IMR-90 (cell line): ENCODE results near the gene CYP4F2. TPM values are rescaled to one million over a fixed set of nuclear protein-coding genes. Genes with fewer than 3 reads are reported as not detected.

Experiments
- ATAC-seq: fragments of 200-7000 bp; cut with Tn5 transposase; 2 replicates; pipeline ENCODE4 v1.9.1; 2020; ENCODE audit warnings: low read depth, mild to moderate bottlenecking, moderate library complexity
- BruUV-seq: library from RNA; stranded (reverse); fragments of 400-500 nt; replicated peaks from 2 replicates; lab custom pipeline; 2021; lab: Mats Ljungman, UMichigan
- CTCF ChIA-PET: fragments of 300-600 bp; formaldehyde crosslinking; extraction: SDS; loops from one replicate; lab custom pipeline; 2021; ENCODE audit warnings: antibody characterized with exemption; lab: Yijun Ruan, JAX
- POLR2A ChIA-PET: fragments of 300-600 bp; sonication (Branson Sonifier 250); formaldehyde crosslinking; loops from one replicate; lab custom pipeline; 2022; ENCODE audit warnings: antibody characterized with exemption; ENCODE audit not compliant: unreplicated experiment; lab: Charles Lee
- DNase-seq: peaks from one replicate; pipeline ENCODE4 v3.0.0; 2013
- H2AFZ ChIP-seq: replicated peaks from 2 replicates; pipeline ENCODE3; 2013; ENCODE audit warnings: low read length, mild to moderate bottlenecking; ENCODE audit not compliant: poor library complexity
- H2AK5ac ChIP-seq: 2 replicates; pipeline ENCODE4 v1.6.1; 2013; ENCODE audit warnings: low read depth, low read length, inconsistent platforms
- H2AK9ac ChIP-seq: replicated peaks from 2 replicates; pipeline ENCODE3; 2013; ENCODE audit warnings: mild to moderate bottlenecking, low read depth, low read length, moderate library complexity; ENCODE audit not compliant: poor library complexity
- H2BK120ac ChIP-seq: 2 replicates; pipeline ENCODE4 v1.6.1; 2013; ENCODE audit warnings: low read depth, low read length, inconsistent platforms
- H2BK15ac ChIP-seq: 3 replicates; pipeline ENCODE4 v1.6.1; 2013; ENCODE audit warnings: low read depth, low read length, inconsistent platforms
- H2BK20ac ChIP-seq: 2 replicates; pipeline ENCODE4 v1.6.1; 2013; ENCODE audit warnings: low read depth, mild to moderate bottlenecking, inconsistent platforms, low read length, moderate library complexity
- H2BK5ac ChIP-seq: 2 replicates; pipeline ENCODE4 v1.6.1; 2013; ENCODE audit warnings: mild to moderate bottlenecking, low read depth, low read length, inconsistent platforms; ENCODE audit not compliant: poor library complexity, severe bottlenecking
- H3K14ac ChIP-seq: replicated peaks from 2 replicates; pipeline ENCODE4 v1.6.1; 2013; ENCODE audit warnings: low read depth, low read length, inconsistent platforms
- H3K18ac ChIP-seq: 2 replicates; pipeline ENCODE4 v1.6.1; 2013; ENCODE audit warnings: low read depth, low read length, control low read depth
- H3K23ac ChIP-seq: 2 replicates; pipeline ENCODE4 v1.6.1; 2013; ENCODE audit warnings: low read depth, low read length, inconsistent platforms
- H3K27ac ChIP-seq: 2 replicates; pipeline ENCODE4 v1.5.1; 2013; ENCODE audit warnings: mild to moderate bottlenecking, control low read depth, low read length; ENCODE audit not compliant: insufficient read depth
- H3K27me3 ChIP-seq: 2 replicates; pipeline ENCODE4 v1.6.1; 2013; ENCODE audit warnings: low read length; ENCODE audit not compliant: control insufficient read depth, insufficient read depth
- H3K36me3 ChIP-seq: 2 replicates; pipeline ENCODE4 v1.6.1; 2013; ENCODE audit warnings: low read length, mixed read lengths; ENCODE audit not compliant: control insufficient read depth, insufficient read depth
- H3K4ac ChIP-seq: 2 replicates; pipeline ENCODE4 v1.6.1; 2013; ENCODE audit warnings: low read depth, low read length, inconsistent platforms
- H3K4me1 ChIP-seq: 2 replicates; pipeline ENCODE4 v1.6.1; 2013; ENCODE audit warnings: low read length, mixed read lengths; ENCODE audit not compliant: control insufficient read depth, insufficient read depth
- H3K4me2 ChIP-seq: 2 replicates; pipeline ENCODE4 v1.6.1; 2013; ENCODE audit warnings: low read depth, mild to moderate bottlenecking, control low read depth, low read length, moderate library complexity
- H3K4me3 ChIP-seq: 2 replicates; pipeline ENCODE4 v1.5.1; 2013; ENCODE audit warnings: low read depth, mild to moderate bottlenecking, control low read depth, low read length, moderate library complexity; ENCODE audit not compliant: insufficient read depth
- H3K56ac ChIP-seq: 2 replicates; pipeline ENCODE4 v1.6.1; 2013; ENCODE audit warnings: low read length, inconsistent platforms; ENCODE audit not compliant: insufficient read depth; ENCODE audit errors: extremely low read depth
- H3K79me1 ChIP-seq, 2 experiments: 2 replicates each; pipeline ENCODE4 v1.6.1; 2013; ENCODE audit warnings: low read length in 2 of 2, inconsistent platforms in 1 of 2, low read depth in 1 of 2
- H3K9ac ChIP-seq: 2 replicates; pipeline ENCODE4 v1.6.1; 2013; ENCODE audit warnings: low read depth, low read length, control low read depth
- H3K9me1 ChIP-seq: 2 replicates; pipeline ENCODE4 v1.6.1; 2013; ENCODE audit warnings: low read length, inconsistent platforms; ENCODE audit not compliant: insufficient read depth
- H3K9me3 ChIP-seq: 2 replicates; pipeline ENCODE4 v1.6.1; 2013; ENCODE audit warnings: low read length; ENCODE audit not compliant: control insufficient read depth, insufficient read depth
- H4K20me1 ChIP-seq: 2 replicates; pipeline ENCODE4 v1.6.1; 2013; ENCODE audit warnings: low read length, inconsistent platforms; ENCODE audit not compliant: insufficient read depth
- H4K5ac ChIP-seq: 2 replicates; pipeline ENCODE4 v1.6.1; 2013; ENCODE audit warnings: mild to moderate bottlenecking, low read depth, low read length, control low read depth
- H4K8ac ChIP-seq, 2 experiments: 2 replicates each; pipeline ENCODE4 v1.6.1; 2013; ENCODE audit warnings: low read depth in 2 of 2, low read length in 2 of 2, control low read depth in 1 of 2, inconsistent platforms in 1 of 2
- H4K91ac ChIP-seq: 2 replicates; pipeline ENCODE4 v1.6.1; 2013; ENCODE audit warnings: low read depth, low read length, inconsistent platforms; ENCODE audit not compliant: insufficient read depth
- BHLHE40 ChIP-seq: fragments of 150-350 bp; IDR thresholded peaks from 2 replicates; pipeline ENCODE4 v1.6.1; 2016; ENCODE audit warnings: mild to moderate bottlenecking, low read depth, low read length
- CEBPB ChIP-seq: IDR thresholded peaks from 2 replicates; pipeline ENCODE4 v1.6.1; 2012; ENCODE audit warnings: low read depth, low read length, improper control_type of control experiment
- CHD1 ChIP-seq: IDR thresholded peaks from 2 replicates; pipeline ENCODE4 v1.6.1; 2012; ENCODE audit warnings: low read depth, low read length, improper control_type of control experiment
- CTCF ChIP-seq: conservative IDR thresholded peaks from 2 replicates; pipeline ENCODE4 v1.5.1; 2012; ENCODE audit warnings: mild to moderate bottlenecking, low read depth, low read length, improper control_type of control experiment
- ELK1 ChIP-seq: fragments of 150-350 bp; IDR thresholded peaks from 2 replicates; pipeline ENCODE4 v1.6.1; 2016; ENCODE audit warnings: low read depth, mild to moderate bottlenecking, low read length, moderate library complexity, borderline replicate concordance
- FOS ChIP-seq: fragments of 150-350 bp; IDR thresholded peaks from 2 replicates; pipeline ENCODE4 v1.6.1; 2016; ENCODE audit warnings: low read depth, low read length
- MAFK ChIP-seq: IDR thresholded peaks from 2 replicates; pipeline ENCODE4 v1.6.1; 2012; ENCODE audit warnings: low read depth, low read length, improper control_type of control experiment
- MAZ ChIP-seq: IDR thresholded peaks from 2 replicates; pipeline ENCODE4 v1.6.1; 2012; ENCODE audit warnings: low read depth, mild to moderate bottlenecking, low read length, improper control_type of control experiment, moderate library complexity, borderline replicate concordance
- MXI1 ChIP-seq: IDR thresholded peaks from 2 replicates; pipeline ENCODE4 v1.6.1; 2012; ENCODE audit warnings: low read depth, mild to moderate bottlenecking, low read length, moderate library complexity, borderline replicate concordance
- NFE2L2 ChIP-seq: fragments of 150-350 bp; IDR thresholded peaks from 2 replicates; pipeline ENCODE4 v1.6.1; 2016; ENCODE audit warnings: low read depth, mild to moderate bottlenecking, low read length
- POLR2A ChIP-seq: IDR thresholded peaks from 2 replicates; pipeline ENCODE4 v1.6.1; 2012; ENCODE audit warnings: mild to moderate bottlenecking, low read depth, low read length
- RCOR1 ChIP-seq: IDR thresholded peaks from 2 replicates; pipeline ENCODE4 v1.6.1; 2012; ENCODE audit warnings: mild to moderate bottlenecking, low read length, improper control_type of control experiment; ENCODE audit not compliant: insufficient replicate concordance
- RFX5 ChIP-seq: IDR thresholded peaks from 2 replicates; pipeline ENCODE4 v1.8.0; 2012; ENCODE audit warnings: low read depth, mild to moderate bottlenecking, low read length, moderate library complexity
- SMC3 ChIP-seq: fragments of 150-350 bp; IDR thresholded peaks from 2 replicates; pipeline ENCODE4 v1.6.1; 2016; ENCODE audit warnings: low read depth, mild to moderate bottlenecking, antibody characterized with exemption, low read length, moderate library complexity
- USF2 ChIP-seq: fragments of 150-350 bp; IDR thresholded peaks from 2 replicates; pipeline ENCODE4 v1.6.1; 2017; ENCODE audit warnings: mild to moderate bottlenecking, antibody characterized with exemption, low read length, low read depth
- WGBS, 2 experiments: methylation state at CpG; one replicate each; pipeline versions ENCODE4 v1.1.5 to v1.1.7; 2013; ENCODE audit warnings: missing lambda C conversion rate in 2 of 2; ENCODE audit not compliant: insufficient read length in 1 of 2; ENCODE audit errors: extremely low coverage in 2 of 2; 5-methylcytosine and 5-hydroxymethylcytosine counted together
- dilution Hi-C: fragments of 300-500 bp; cut with HindIII; formaldehyde crosslinking; loops from one replicate; pipeline ENCODE4 v1.14.3; 2018; ENCODE audit warnings: low sequenced_read_pairs; ENCODE audit not compliant: unreplicated experiment
- in situ Hi-C: fragments of 300-500 bp; cut with MboI; formaldehyde crosslinking; loops from 3 replicates; pipeline ENCODE4 v1.14.3; 2019; ENCODE audit warnings: low sequenced_read_pairs, inconsistent platforms, mixed read lengths
- intact Hi-C: fragments of 100-400 bp; cut with micrococcal nuclease; formaldehyde crosslinking; loops from 2 replicates; pipeline ENCODE4 v1.10.0; 2022
- polyA plus RNA-seq, 3 experiments: library from polyadenylated mRNA; depleted of rRNA; stranded (reverse); fragments of >200 nt; gene quantifications; 2 replicates each; pipeline ENCODE4 v1.2.3, GENCODE V29; 2012; ENCODE audit warnings: low replicate concordance in 1 of 3
- total RNA-seq: library from RNA; depleted of rRNA; stranded (reverse); fragments of >200 nt; gene quantifications from 2 replicates; pipeline ENCODE4 v1.2.3, GENCODE V29; 2012

The CYP4F2 gene
- total and polyA plus RNA-seq, 2 of the 4 experiments (the other 2 are of a cell fraction), result not detected

GRCh38 chr19:15923702-15924101 is 25.8 kb upstream of the CYP4F2 start:
- POLR2A ChIA-PET, result no interaction called here
- ATAC-seq (no peak), DNase-seq (no peak)
- H3K14ac ChIP-seq, result no peak overlapping the region
- H3K36me3 ChIP-seq, result no peaks in the 10 kb centered on the region
- no peak overlapping the region for H3K4ac ChIP-seq
- no peaks in the 10 kb centered on the region for H4K20me1 ChIP-seq
- H2AFZ ChIP-seq, result no peak overlapping the region
- H4K5ac ChIP-seq, result no peak overlapping the region
- H3K79me1 ChIP-seq, result no peaks in the 10 kb centered on the region
- TF ChIP-seq POLR2A (no peak), CHD1 (no peak), MAFK (no peak), MAZ (no peak), MXI1 (no peak), ELK1 (no peak), RCOR1 (no peak), NFE2L2 (no peak), RFX5 (no peak), USF2 (no peak), CTCF (no peak), FOS (no peak), SMC3 (no peak), CEBPB (no peak), BHLHE40 (no peak)
- no peak overlapping the region for H3K9ac ChIP-seq
- H3K4me1 ChIP-seq, result no peaks in the 10 kb centered on the region
- H3K4me3 ChIP-seq, result no peak overlapping the region
- no peak overlapping the region for H2BK15ac ChIP-seq
- no peak overlapping the region for H2AK5ac ChIP-seq
- no peak overlapping the region for H2BK5ac ChIP-seq
- H3K27me3 ChIP-seq, result no peaks in the 10 kb centered on the region
- no peak overlapping the region for H3K27ac ChIP-seq
- H3K9me3 ChIP-seq, result peaks cover 13% of the 10 kb centered on the region
- BruUV-seq, result no TSS peak
- CTCF ChIA-PET, result no interaction called here
- H4K8ac ChIP-seq, result no peak overlapping the region
- H2BK120ac ChIP-seq, result no peak overlapping the region
- intact Hi-C loops (no loop called here), in situ Hi-C loops (no loop called here), dilution Hi-C loops (no loop called here)
- no peak overlapping the region for H3K23ac ChIP-seq
- H3K9me1 ChIP-seq, result no peaks in the 10 kb centered on the region
- H2BK20ac ChIP-seq, result no peak overlapping the region
- H4K91ac ChIP-seq, result no peak overlapping the region
- no peak overlapping the region for H2AK9ac ChIP-seq
- WGBS, 2 experiments, result 80% methylated on average over 5 of the region's 8 CpGs; no CpG with 5 or more reads in 1 of the 2 experiments
- H3K18ac ChIP-seq, result no peak overlapping the region
- no peak overlapping the region for H3K4me2 ChIP-seq
- H3K56ac ChIP-seq, result no peak overlapping the region
